Measurements from ENCODE around the gene JAKMIP3. TPM values are rescaled to one million over a fixed set of nuclear protein-coding genes. Genes with fewer than 3 reads are reported as not detected.

JAKMIP3 gene
- polyA plus RNA-seq, 2 donors: 0.09 to 0.12 TPM

DNA sequence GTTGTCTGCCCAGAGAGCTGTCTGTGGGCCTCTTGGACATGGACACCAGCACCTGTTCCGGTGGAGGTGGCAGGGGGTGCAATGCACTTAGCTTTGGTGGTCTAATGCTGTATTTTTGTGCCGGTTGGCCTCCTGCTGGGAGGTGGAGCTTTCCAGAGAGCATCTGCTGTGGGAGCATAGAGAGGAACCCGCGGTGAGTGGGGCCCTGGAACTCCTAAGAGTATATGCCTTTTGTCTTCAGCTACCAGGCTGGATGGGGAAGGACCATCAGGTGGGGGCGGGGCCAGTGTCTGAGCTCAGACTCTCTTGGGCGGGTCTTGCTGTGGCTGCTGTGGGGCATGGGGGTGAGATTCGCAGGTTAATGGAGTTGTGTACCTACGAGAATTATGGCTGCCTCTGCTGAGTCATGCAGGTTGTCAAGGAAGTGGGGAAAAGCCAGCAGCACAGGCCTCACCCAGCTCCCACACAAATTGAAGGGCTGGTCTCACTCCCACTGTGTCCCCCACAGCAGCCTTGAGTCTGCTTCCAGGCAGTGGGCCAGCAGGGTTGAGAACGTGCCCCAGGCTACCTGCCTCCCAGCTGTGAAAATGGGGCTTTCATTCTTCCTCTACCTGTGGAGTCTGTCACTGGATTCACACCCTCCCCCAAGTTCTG is 29.0 kb downstream of the JAKMIP3 start:
- no peaks in the 10 kb centered on the region for H3K36me3 ChIP-seq (ENCODE audit: control insufficient read depth in 2 of 2, insufficient read depth in 2 of 2, low read length in 1 of 2)
- WGBS, 2 donors: 74 to 80% methylated on average over 9 of the region's 9 CpGs
- H3K4me3 ChIP-seq (ENCODE audit: low read depth in 1 of 2, low read length in 2 of 2): no peak overlapping the region
- no peaks in the 10 kb centered on the region for H3K27me3 ChIP-seq (ENCODE audit: control insufficient read depth in 1 of 2, insufficient read depth in 2 of 2, low read length in 2 of 2)
- H3K4me1 ChIP-seq (ENCODE audit: control insufficient read depth in 2 of 2, insufficient read depth in 2 of 2, low read length in 1 of 2): peaks cover 2 to 7% of the 10 kb centered on the region in 2 donors
- H3K27ac ChIP-seq (ENCODE audit: low read depth in 2 of 2, low read length in 1 of 2): no peak overlapping the region
- peaks cover 0 to 2% of the 10 kb centered on the region in 2 donors for H3K9me3 ChIP-seq (ENCODE audit: control insufficient read depth in 2 of 2, insufficient read depth in 1 of 2, low read depth in 1 of 2, low read length in 1 of 2)

DNA sequence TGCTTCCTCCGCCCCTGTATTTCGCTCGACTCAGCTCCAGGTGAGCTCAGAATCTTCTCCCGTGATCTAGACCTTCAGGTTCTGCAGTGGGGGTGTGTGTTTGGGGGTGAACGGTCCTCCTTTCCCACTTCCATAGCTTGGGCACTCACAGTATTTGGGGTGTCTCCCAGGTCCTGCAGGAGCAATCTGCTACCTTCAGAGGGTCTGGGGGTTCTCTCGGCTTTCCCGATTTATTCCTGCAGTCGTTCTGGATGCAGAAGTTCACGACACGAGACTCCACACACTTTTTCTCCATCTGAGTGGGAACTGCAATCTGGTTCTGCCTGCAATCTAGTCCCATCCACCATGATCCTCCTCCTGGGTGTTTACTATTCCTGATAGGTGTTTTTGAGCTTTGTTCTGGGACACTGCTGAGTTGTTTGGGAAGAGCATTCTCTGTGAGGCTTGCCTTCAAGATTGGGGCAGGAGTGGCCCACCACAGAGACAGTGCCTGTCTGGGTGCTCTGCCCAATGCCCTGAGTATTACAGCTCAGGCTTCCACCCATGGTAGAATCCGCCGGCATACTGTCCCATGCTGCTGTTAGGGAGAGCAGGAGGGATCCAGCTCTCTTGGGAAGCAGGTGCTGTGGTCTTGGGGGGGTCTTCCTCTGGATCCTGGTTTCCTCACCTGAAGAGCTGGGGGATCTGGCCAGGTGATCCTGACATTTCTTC is 29.8 kb downstream of the JAKMIP3 start:
- WGBS, 2 donors: 89 to 90% methylated on average over 12 of the region's 12 CpGs
- Histone ChIP-seq H3K27me3 (ENCODE audit: control insufficient read depth in 1 of 2, insufficient read depth in 2 of 2, low read length in 2 of 2) (no peaks in the 10 kb centered on the region), H3K9me3 (ENCODE audit: control insufficient read depth in 2 of 2, insufficient read depth in 1 of 2, low read depth in 1 of 2, low read length in 1 of 2) (peaks cover 0 to 2% of the 10 kb centered on the region in 2 donors), H3K36me3 (ENCODE audit: control insufficient read depth in 2 of 2, insufficient read depth in 2 of 2, low read length in 1 of 2) (no peaks in the 10 kb centered on the region), H3K4me1 (ENCODE audit: control insufficient read depth in 2 of 2, insufficient read depth in 2 of 2, low read length in 1 of 2) (peaks cover 2 to 7% of the 10 kb centered on the region in 2 donors), H3K4me3 (ENCODE audit: low read depth in 1 of 2, low read length in 2 of 2) (no peak overlapping the region), H3K27ac (ENCODE audit: low read depth in 2 of 2, low read length in 1 of 2) (no peak overlapping the region)

DNA sequence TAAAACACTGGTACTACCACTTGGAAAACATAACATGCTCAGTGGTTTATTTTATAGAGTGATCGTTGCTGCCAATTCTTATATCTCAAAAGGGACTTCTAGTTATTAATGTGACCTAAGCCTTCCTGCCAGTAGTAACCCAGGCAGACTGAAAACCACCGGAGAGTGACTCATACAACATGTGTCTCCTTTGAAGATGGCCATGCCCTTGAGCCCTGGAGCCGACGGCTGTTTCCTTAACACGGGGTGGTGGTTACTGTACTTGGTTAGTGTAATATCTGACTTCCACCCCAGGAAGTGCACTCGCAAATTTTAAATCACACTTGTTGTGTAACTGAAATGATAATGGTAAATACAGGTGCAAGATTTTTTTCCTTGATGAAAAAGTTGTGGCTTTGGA is 30.5 kb downstream of the JAKMIP3 start:
- Histone ChIP-seq H3K27me3 (ENCODE audit: control insufficient read depth in 1 of 2, insufficient read depth in 2 of 2, low read length in 2 of 2) (no peaks in the 10 kb centered on the region), H3K4me3 (ENCODE audit: low read depth in 1 of 2, low read length in 2 of 2) (no peak overlapping the region), H3K9me3 (ENCODE audit: control insufficient read depth in 2 of 2, insufficient read depth in 1 of 2, low read depth in 1 of 2, low read length in 1 of 2) (peaks cover 0 to 2% of the 10 kb centered on the region in 2 donors), H3K27ac (ENCODE audit: low read depth in 2 of 2, low read length in 1 of 2) (no peak overlapping the region), H3K36me3 (ENCODE audit: control insufficient read depth in 2 of 2, insufficient read depth in 2 of 2, low read length in 1 of 2) (no peaks in the 10 kb centered on the region), H3K4me1 (ENCODE audit: control insufficient read depth in 2 of 2, insufficient read depth in 2 of 2, low read length in 1 of 2) (peaks cover 2 to 7% of the 10 kb centered on the region in 2 donors)
- WGBS, 2 donors: 26 to 27% methylated on average over 6 of the region's 6 CpGs

DNA sequence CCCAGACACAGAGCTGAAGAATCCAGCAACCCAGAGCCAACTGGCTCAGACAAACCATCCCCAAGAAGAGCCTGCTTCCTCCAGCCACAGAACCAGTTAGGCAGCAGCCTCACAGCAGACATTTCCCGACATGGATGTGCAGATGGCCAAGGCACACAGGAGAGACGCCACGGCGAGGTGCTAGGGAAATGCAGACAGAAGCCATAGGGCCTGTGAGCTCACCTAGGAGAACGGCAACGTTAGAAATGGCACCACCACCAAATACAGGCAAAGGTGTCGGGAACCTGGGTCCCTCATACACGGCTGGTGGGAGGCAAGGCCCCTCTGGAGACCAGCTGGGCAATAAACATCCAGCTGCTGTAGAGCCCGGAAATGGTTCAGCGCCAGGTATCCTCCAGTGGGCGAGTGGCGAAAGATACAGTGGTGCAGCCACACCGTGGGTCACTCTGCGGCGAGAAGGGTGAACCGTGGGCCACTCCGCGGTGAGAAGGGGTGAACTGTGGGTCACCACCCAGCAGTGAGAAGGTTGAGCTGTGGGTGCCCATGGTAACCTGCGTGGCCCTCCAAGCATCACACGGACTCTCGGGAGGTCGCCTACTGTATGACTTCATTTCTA is 31.2 kb downstream of the JAKMIP3 start:
- 87 to 93% methylated on average over 22 of the region's 22 CpGs for WGBS, 2 donors
- H3K9me3 ChIP-seq (ENCODE audit: control insufficient read depth in 2 of 2, insufficient read depth in 1 of 2, low read depth in 1 of 2, low read length in 1 of 2): peaks cover 0 to 2% of the 10 kb centered on the region in 2 donors
- no peak overlapping the region for H3K4me3 ChIP-seq (ENCODE audit: low read depth in 1 of 2, low read length in 2 of 2)
- no peaks in the 10 kb centered on the region for H3K36me3 ChIP-seq (ENCODE audit: control insufficient read depth in 2 of 2, insufficient read depth in 2 of 2, low read length in 1 of 2)
- no peaks in the 10 kb centered on the region for H3K27me3 ChIP-seq (ENCODE audit: control insufficient read depth in 1 of 2, insufficient read depth in 2 of 2, low read length in 2 of 2)
- H3K27ac ChIP-seq (ENCODE audit: low read depth in 2 of 2, low read length in 1 of 2): no peak overlapping the region
- peaks cover 2 to 7% of the 10 kb centered on the region in 2 donors for H3K4me1 ChIP-seq (ENCODE audit: control insufficient read depth in 2 of 2, insufficient read depth in 2 of 2, low read length in 1 of 2)

DNA sequence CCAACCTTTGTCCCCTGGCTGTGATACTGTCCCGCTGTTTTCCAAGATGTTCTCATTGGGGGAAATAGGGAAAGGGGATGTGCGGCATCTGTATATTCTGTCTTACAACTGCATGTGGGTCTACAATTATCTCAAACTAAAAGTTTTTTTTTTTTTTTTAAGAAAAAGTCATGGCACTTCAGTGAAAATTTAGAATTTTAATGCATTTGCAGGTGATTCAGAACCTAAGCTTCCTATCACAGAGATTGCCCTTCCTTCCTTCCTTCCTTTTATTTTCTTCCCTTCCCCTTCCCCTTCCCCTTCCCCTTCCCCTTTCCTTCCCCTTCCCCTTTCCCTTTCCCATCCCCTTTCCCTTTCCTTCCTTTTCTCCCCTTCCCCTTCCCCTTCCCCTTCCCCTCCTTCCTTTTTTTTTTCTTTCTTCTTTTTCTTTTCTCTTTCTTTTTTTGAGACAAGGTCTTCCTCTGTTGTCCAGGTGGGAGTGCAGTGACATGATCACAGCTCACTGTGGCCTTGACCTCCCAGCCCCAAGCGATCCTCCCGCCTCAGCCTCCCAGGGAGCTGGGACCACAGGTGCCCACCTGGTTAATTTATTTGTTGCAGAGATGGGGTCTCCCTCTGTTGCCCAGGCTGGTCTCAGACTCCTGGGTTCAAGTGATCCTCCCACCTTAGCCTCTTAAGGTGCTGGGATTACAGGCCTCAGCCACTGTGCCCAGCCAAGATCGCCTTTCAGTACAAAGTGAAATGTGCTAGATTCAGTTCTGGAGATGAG is 32.0 kb downstream of the JAKMIP3 start:
- 65 to 76% methylated on average over 5 of the region's 5 CpGs for WGBS, 2 donors
- Histone ChIP-seq H3K4me3 (ENCODE audit: low read depth in 1 of 2, low read length in 2 of 2) (no peak overlapping the region), H3K9me3 (ENCODE audit: control insufficient read depth in 2 of 2, insufficient read depth in 1 of 2, low read depth in 1 of 2, low read length in 1 of 2) (peaks cover 0 to 2% of the 10 kb centered on the region in 2 donors), H3K27ac (ENCODE audit: low read depth in 2 of 2, low read length in 1 of 2) (no peak overlapping the region), H3K27me3 (ENCODE audit: control insufficient read depth in 1 of 2, insufficient read depth in 2 of 2, low read length in 2 of 2) (no peaks in the 10 kb centered on the region), H3K4me1 (ENCODE audit: control insufficient read depth in 2 of 2, insufficient read depth in 2 of 2, low read length in 1 of 2) (peaks cover 2 to 7% of the 10 kb centered on the region in 2 donors), H3K36me3 (ENCODE audit: control insufficient read depth in 2 of 2, insufficient read depth in 2 of 2, low read length in 1 of 2) (no peaks in the 10 kb centered on the region)

DNA sequence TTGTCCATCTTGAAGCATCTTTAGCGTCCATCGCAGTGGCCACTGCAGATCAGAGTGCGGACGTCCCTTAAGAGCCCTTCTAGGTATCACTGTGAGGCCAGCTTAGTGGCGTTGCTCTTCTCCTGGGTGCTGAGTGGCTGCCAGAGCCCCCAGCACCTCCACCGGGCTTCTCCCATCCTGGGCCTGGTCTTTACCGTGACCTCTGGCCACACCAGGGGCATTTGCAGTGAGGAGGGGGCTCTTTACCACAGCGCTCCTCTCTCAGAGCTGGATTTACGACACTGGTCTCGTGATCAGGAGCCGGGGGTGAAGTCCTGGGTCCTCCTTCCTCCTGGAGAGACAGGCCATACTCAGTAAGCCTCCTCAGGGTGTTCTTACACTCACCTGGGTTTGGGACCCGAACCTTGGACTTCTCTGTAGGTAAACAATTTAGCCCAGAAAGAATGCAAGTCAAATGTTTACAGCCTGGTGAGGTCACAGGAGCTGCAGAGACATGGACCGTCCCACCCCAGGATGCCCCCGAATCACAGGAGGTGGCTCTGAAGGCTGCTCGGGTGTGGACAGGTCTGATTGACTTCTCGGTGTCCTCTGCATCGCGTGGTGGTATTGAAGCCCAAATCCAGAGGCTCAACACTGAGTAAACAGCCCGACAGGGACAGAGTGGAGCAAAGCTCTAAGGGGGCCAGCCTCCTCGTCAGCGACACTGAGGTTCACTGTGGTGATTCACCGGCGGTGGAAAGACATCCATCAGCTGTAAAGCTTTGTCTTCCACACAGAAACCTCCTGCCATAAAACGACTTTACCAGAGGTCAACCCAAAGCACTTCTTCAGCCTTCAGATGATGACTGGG is 33.0 kb downstream of the JAKMIP3 start:
- Histone ChIP-seq H3K27ac (ENCODE audit: low read depth in 2 of 2, low read length in 1 of 2) (no peak overlapping the region), H3K4me3 (ENCODE audit: low read depth in 1 of 2, low read length in 2 of 2) (no peak overlapping the region), H3K27me3 (ENCODE audit: control insufficient read depth in 1 of 2, insufficient read depth in 2 of 2, low read length in 2 of 2) (no peaks in the 10 kb centered on the region), H3K4me1 (ENCODE audit: control insufficient read depth in 2 of 2, insufficient read depth in 2 of 2, low read length in 1 of 2) (peaks cover 2 to 7% of the 10 kb centered on the region in 2 donors), H3K36me3 (ENCODE audit: control insufficient read depth in 2 of 2, insufficient read depth in 2 of 2, low read length in 1 of 2) (no peaks in the 10 kb centered on the region), H3K9me3 (ENCODE audit: control insufficient read depth in 2 of 2, insufficient read depth in 1 of 2, low read depth in 1 of 2, low read length in 1 of 2) (peaks cover 0 to 2% of the 10 kb centered on the region in 2 donors)
- WGBS, 2 donors: 63 to 64% methylated on average over 24 of the region's 24 CpGs

DNA sequence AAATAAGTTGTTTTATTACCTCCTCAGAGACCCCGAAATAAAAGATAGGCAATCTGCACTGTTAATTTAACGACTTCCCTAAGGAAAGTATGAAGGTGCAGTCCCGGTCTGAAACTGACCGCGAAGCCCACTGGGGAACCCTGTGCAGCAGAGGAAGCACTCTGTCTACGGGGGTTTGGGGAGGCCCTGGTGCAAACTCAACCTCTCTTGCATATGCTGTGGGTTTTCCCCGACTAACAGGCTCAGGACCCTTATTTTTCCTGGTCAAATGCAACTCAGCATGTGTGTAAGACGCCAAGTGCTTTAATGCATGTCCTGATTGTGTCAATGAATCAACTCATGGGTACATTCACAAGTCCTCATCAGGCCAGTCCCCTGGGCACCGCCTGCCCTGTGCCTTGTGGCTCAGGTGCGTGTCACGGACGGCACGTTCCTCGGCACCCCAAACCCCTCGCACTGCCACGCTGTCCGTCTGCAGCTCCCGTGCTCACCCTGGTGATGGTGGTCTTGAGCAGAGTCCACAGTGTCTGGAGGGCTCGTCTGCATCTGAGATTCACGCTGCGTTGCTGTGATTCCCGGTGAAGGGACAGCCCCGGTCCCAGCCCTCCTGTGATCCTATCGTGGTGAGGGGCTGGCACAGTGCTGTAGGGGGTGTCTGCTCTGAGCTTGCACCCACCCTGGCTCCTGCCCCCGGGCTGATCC is 33.8 kb downstream of the JAKMIP3 start:
- peaks cover 0 to 2% of the 10 kb centered on the region in 2 donors for H3K9me3 ChIP-seq (ENCODE audit: control insufficient read depth in 2 of 2, insufficient read depth in 1 of 2, low read depth in 1 of 2, low read length in 1 of 2)
- no peaks in the 10 kb centered on the region for H3K36me3 ChIP-seq (ENCODE audit: control insufficient read depth in 2 of 2, insufficient read depth in 2 of 2, low read length in 1 of 2)
- no peaks in the 10 kb centered on the region for H3K27me3 ChIP-seq (ENCODE audit: control insufficient read depth in 1 of 2, insufficient read depth in 2 of 2, low read length in 2 of 2)
- WGBS, 2 donors: 77 to 80% methylated on average over 25 of the region's 25 CpGs
- H3K4me1 ChIP-seq (ENCODE audit: control insufficient read depth in 2 of 2, insufficient read depth in 2 of 2, low read length in 1 of 2): peaks cover 2 to 7% of the 10 kb centered on the region in 2 donors
- H3K27ac ChIP-seq (ENCODE audit: low read depth in 2 of 2, low read length in 1 of 2): no peak overlapping the region
- H3K4me3 ChIP-seq (ENCODE audit: low read depth in 1 of 2, low read length in 2 of 2): no peak overlapping the region

DNA sequence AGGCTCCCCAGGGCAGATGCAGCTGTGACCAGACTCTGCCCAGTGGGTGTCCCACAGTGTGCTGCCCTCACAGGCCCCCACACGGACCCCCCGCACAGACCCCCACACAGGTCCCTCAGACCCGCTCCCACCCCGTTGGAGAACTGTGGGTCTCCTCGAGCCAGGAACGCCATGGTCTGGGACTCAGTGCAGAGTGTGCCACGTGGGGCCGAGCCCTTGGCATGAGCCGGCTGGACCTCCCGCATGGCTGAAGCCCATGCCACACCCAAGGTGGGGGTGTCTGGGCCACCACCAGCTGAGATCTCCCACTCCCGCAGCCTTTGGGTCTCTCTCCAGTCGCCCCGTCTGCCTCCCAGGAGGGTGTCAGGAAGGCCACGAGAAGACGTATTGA is 34.3 kb downstream of the JAKMIP3 start:
- H3K27me3 ChIP-seq (ENCODE audit: control insufficient read depth in 1 of 2, insufficient read depth in 2 of 2, low read length in 2 of 2): no peaks in the 10 kb centered on the region
- peaks cover 0 to 4% of the 10 kb centered on the region in 2 donors for H3K4me1 ChIP-seq (ENCODE audit: control insufficient read depth in 2 of 2, insufficient read depth in 2 of 2, low read length in 1 of 2)
- H3K27ac ChIP-seq (ENCODE audit: low read depth in 2 of 2, low read length in 1 of 2): no peak overlapping the region
- WGBS, 2 donors: 83 to 85% methylated on average over 15 of the region's 15 CpGs
- H3K4me3 ChIP-seq (ENCODE audit: low read depth in 1 of 2, low read length in 2 of 2): no peak overlapping the region
- peaks cover 0 to 2% of the 10 kb centered on the region in 2 donors for H3K9me3 ChIP-seq (ENCODE audit: control insufficient read depth in 2 of 2, insufficient read depth in 1 of 2, low read depth in 1 of 2, low read length in 1 of 2)
- no peaks in the 10 kb centered on the region for H3K36me3 ChIP-seq (ENCODE audit: control insufficient read depth in 2 of 2, insufficient read depth in 2 of 2, low read length in 1 of 2)

Data from esophagus (tissue), 2 donors.